CD4-positive, alpha-beta T cell (primary cell): ENCODE results near the gene CD300LG. TPM values are rescaled to one million over a fixed set of nuclear protein-coding genes. Genes with fewer than 3 reads are reported as not detected.

ENCODE experiments used
- ATAC-seq: fragments of 200-7000 bp; cut with Tn5 transposase; one replicate; pipeline ENCODE4 v1.10.0; 2022; ENCODE audit warnings: mild to moderate bottlenecking; ENCODE audit not compliant: poor library complexity
- CTCF ChIA-PET: fragments of 350-600 bp; sonication (Branson Sonifier 250); formaldehyde crosslinking; loops from one replicate; lab custom pipeline; 2021; ENCODE audit warnings: antibody characterized with exemption, inconsistent platforms; lab: Charles Lee
- POLR2A ChIA-PET: fragments of 350-600 bp; sonication (Branson Sonifier 250); formaldehyde crosslinking; loops from one replicate; lab custom pipeline; 2021; ENCODE audit warnings: antibody characterized with exemption, inconsistent platforms; lab: Charles Lee
- DNase-seq, 14 experiments: peaks; one replicate each; pipeline ENCODE4 v3.0.0-alpha.2; 2013 to 2020; ENCODE audit warnings: mixed read lengths in 2 of 14
- H3K27ac ChIP-seq, 2 donors: one replicate each; pipeline versions ENCODE4 v1.5.1 to v1.7.0; 2013; ENCODE audit warnings: low read length in 2 of 2, low read depth in 1 of 2, mild to moderate bottlenecking in 1 of 2
- H3K27me3 ChIP-seq, 2 experiments: 1 replicate in 1 of 2; 2 replicates in 1 of 2; pipeline versions ENCODE4 v1.6.1 to v1.7.0; 2013; ENCODE audit warnings: low read length in 2 of 2, control low read depth in 1 of 2, mild to moderate bottlenecking in 1 of 2, moderate library complexity in 1 of 2; ENCODE audit not compliant: insufficient read depth in 2 of 2, control insufficient read depth in 1 of 2
- H3K36me3 ChIP-seq: one replicate; pipeline ENCODE4 v1.6.1; 2013; ENCODE audit warnings: low read length, control low read depth; ENCODE audit not compliant: insufficient read depth
- H3K4me1 ChIP-seq: one replicate; pipeline ENCODE4 v1.6.1; 2013; ENCODE audit warnings: low read length, control low read depth; ENCODE audit not compliant: insufficient read depth
- H3K4me3 ChIP-seq: one replicate; pipeline ENCODE4 v1.5.1; 2013; ENCODE audit warnings: mild to moderate bottlenecking, low read length, moderate library complexity
- H3K9me3 ChIP-seq, 2 experiments: 1 replicate in 1 of 2; 2 replicates in 1 of 2; pipeline versions ENCODE4 v1.6.1 to v1.7.0; 2013; ENCODE audit warnings: low read length in 2 of 2, mild to moderate bottlenecking in 2 of 2, control low read depth in 1 of 2, moderate library complexity in 1 of 2; ENCODE audit not compliant: control insufficient read depth in 1 of 2, insufficient read depth in 1 of 2
- H3K27ac Mint-ChIP-seq: one replicate; pipeline ENCODE4 v1.8.0; 2020; ENCODE audit warnings: mixed read lengths
- H3K27me3 Mint-ChIP-seq: one replicate; pipeline ENCODE4 v1.8.0; 2021; ENCODE audit warnings: mixed read lengths
- H3K36me3 Mint-ChIP-seq: one replicate; pipeline ENCODE4 v1.8.0; 2021; ENCODE audit warnings: low read depth, mixed read lengths
- H3K4me1 Mint-ChIP-seq: one replicate; pipeline ENCODE4 v1.8.0; 2021; ENCODE audit warnings: low read depth, mixed read lengths
- H3K4me3 Mint-ChIP-seq: one replicate; pipeline ENCODE4 v1.8.0; 2020; ENCODE audit warnings: mild to moderate bottlenecking, mixed read lengths
- H3K9me3 Mint-ChIP-seq: one replicate; pipeline ENCODE4 v1.8.0; 2020; ENCODE audit warnings: mixed read lengths
- intact Hi-C, 2 experiments: fragments of 100-400 bp; cut with DNase I in 1 of 2; cut with micrococcal nuclease in 1 of 2; formaldehyde crosslinking; loops; one replicate each; pipeline versions ENCODE4 v1.15.1 to v1.9.0; 2023 to 2025; cut with DNase I, micrococcal nuclease
- total RNA-seq, 174 experiments: library from RNA in 2 of 174; stranded (reverse) in 2 of 174; gene quantifications; one replicate each; pipeline ENCODE4 v1.2.3 and lab custom pipeline; 2021 to 2026
- TF ChIP-seq, protein P1 (sequence below): fragments of 200-600 bp; IDR thresholded peaks from one replicate; pipeline ENCODE4 v1.8.0; 2022; ENCODE audit warnings: antibody characterized with exemption, mild to moderate bottlenecking

CD300LG gene
- total RNA-seq, 2 experiments from 2014 or later, result not detected

GRCh38 chr17:43875476-43876147, 28.6 kb downstream of the CD300LG start:
- Histone ChIP-seq H3K36me3 (no peaks in the 10 kb centered on the region), H3K9me3 (no peaks in the 10 kb centered on the region), H3K4me3 (no peak overlapping the region), H3K27ac (no peak overlapping the region), H3K4me1 (peaks cover 8% of the 10 kb centered on the region), H3K27me3 (peaks cover 1 to 3% of the 10 kb centered on the region in 2 experiments)
- Mint-ChIP-seq H3K4me3 (no peak overlapping the region), H3K27ac (no peak overlapping the region), H3K4me1 (no peaks in the 10 kb centered on the region), H3K9me3 (no peaks in the 10 kb centered on the region), H3K36me3 (no peaks in the 10 kb centered on the region), H3K27me3 (peaks cover 28% of the 10 kb centered on the region)
- intact Hi-C loops, result no loop called here
- CTCF ChIA-PET, result no interaction called here
- no peak for DNase-seq
- POLR2A ChIA-PET, result no interaction called here
- TF ChIP-seq, protein P1, sequence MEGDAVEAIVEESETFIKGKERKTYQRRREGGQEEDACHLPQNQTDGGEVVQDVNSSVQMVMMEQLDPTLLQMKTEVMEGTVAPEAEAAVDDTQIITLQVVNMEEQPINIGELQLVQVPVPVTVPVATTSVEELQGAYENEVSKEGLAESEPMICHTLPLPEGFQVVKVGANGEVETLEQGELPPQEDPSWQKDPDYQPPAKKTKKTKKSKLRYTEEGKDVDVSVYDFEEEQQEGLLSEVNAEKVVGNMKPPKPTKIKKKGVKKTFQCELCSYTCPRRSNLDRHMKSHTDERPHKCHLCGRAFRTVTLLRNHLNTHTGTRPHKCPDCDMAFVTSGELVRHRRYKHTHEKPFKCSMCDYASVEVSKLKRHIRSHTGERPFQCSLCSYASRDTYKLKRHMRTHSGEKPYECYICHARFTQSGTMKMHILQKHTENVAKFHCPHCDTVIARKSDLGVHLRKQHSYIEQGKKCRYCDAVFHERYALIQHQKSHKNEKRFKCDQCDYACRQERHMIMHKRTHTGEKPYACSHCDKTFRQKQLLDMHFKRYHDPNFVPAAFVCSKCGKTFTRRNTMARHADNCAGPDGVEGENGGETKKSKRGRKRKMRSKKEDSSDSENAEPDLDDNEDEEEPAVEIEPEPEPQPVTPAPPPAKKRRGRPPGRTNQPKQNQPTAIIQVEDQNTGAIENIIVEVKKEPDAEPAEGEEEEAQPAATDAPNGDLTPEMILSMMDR, result no peak
- ATAC-seq, result no peak

- H3K4me1 Mint-ChIP-seq, result no peaks in the 10 kb centered on the region
- H3K27ac Mint-ChIP-seq, result no peak overlapping the region
- DNase-seq, result no peak
- TF ChIP-seq, protein P1, result no peak
- peaks cover 22% of the 10 kb centered on the region for H3K27me3 Mint-ChIP-seq
- no peaks in the 10 kb centered on the region for H3K36me3 ChIP-seq
- ChIA-PET POLR2A (no interaction called here), CTCF (no interaction called here)
- H3K4me3 ChIP-seq, result no peak overlapping the region
- H3K27me3 ChIP-seq, result peaks cover 0 to 3% of the 10 kb centered on the region in 2 experiments
- H3K4me3 Mint-ChIP-seq, result no peak overlapping the region
- intact Hi-C loops, result no loop called here
- no peaks in the 10 kb centered on the region for H3K36me3 Mint-ChIP-seq
- H3K9me3 ChIP-seq, result no peaks in the 10 kb centered on the region
- H3K27ac ChIP-seq, result no peak overlapping the region
- peaks cover 8% of the 10 kb centered on the region for H3K4me1 ChIP-seq
- no peaks in the 10 kb centered on the region for H3K9me3 Mint-ChIP-seq
- no peak for ATAC-seq
Observed at GRCh38 chr17:43877031-43877430, 30.1 kb downstream of the CD300LG start.

GRCh38 chr17:43877451-43878155, 30.6 kb downstream of the CD300LG start:
- intact Hi-C loops, result loop anchor here (1.0 to 2.0 kb wide), 4 partner anchors 117 to 164 kb away; no protein-coding TSS in a partner anchor
- DNase-seq (no peak), ATAC-seq (no peak)
- H3K4me3 Mint-ChIP-seq, result no peak overlapping the region
- H3K36me3 ChIP-seq, result no peaks in the 10 kb centered on the region
- H3K27ac Mint-ChIP-seq, result no peak overlapping the region
- ChIA-PET POLR2A (no interaction called here), CTCF (interaction anchor here (1.5 to 1.8 kb wide), 3 partner anchors 33 to 164 kb away, joined by 5 to 6 read pairs (median 6); no protein-coding TSS in a partner anchor)
- H3K4me1 ChIP-seq, result peaks cover 8% of the 10 kb centered on the region
- no peaks in the 10 kb centered on the region for H3K27me3 ChIP-seq
- no peaks in the 10 kb centered on the region for H3K9me3 ChIP-seq
- no peaks in the 10 kb centered on the region for H3K4me1 Mint-ChIP-seq
- no peaks in the 10 kb centered on the region for H3K9me3 Mint-ChIP-seq
- no peak overlapping the region for H3K4me3 ChIP-seq
- H3K27me3 Mint-ChIP-seq, result peaks cover 16% of the 10 kb centered on the region
- H3K27ac ChIP-seq, result no peak overlapping the region
- TF ChIP-seq, protein P1, result no peak
- no peaks in the 10 kb centered on the region for H3K36me3 Mint-ChIP-seq
